Fibroblast of lung (primary cell): ENCODE data around the gene FBXW5. TPM values are rescaled to one million over a fixed set of nuclear protein-coding genes. Genes with fewer than 3 reads are reported as not detected.

ENCODE experiments used
- DNase-seq, 2 donors: peaks; one replicate each; pipeline versions ENCODE4 v3.0.0 to v3.0.0-alpha.2; 2010; ENCODE audit warnings: low read depth in 2 of 2
- H2AFZ ChIP-seq: 2 replicates; pipeline ENCODE4 v1.5.1; 2012; ENCODE audit warnings: low read length, control low read depth, inconsistent platforms
- H3K27ac ChIP-seq: 2 replicates; pipeline ENCODE4 v1.5.1; 2011; ENCODE audit warnings: low read length, control low read depth; ENCODE audit not compliant: insufficient read depth
- H3K27me3 ChIP-seq: 2 replicates; pipeline ENCODE4 v1.5.1; 2011; ENCODE audit warnings: mild to moderate bottlenecking, low read length; ENCODE audit not compliant: control insufficient read depth, insufficient read depth
- H3K36me3 ChIP-seq: 2 replicates; pipeline ENCODE4 v1.5.1; 2011; ENCODE audit warnings: low read length; ENCODE audit not compliant: control insufficient read depth, insufficient read depth
- H3K4me1 ChIP-seq: 2 replicates; pipeline ENCODE4 v1.5.1; 2011; ENCODE audit warnings: low read length; ENCODE audit not compliant: control insufficient read depth, insufficient read depth; ENCODE audit errors: extremely low read depth
- H3K4me2 ChIP-seq: 2 replicates; pipeline ENCODE4 v1.5.1; 2011; ENCODE audit warnings: low read length, control low read depth; ENCODE audit not compliant: insufficient read depth; ENCODE audit errors: extremely low read depth
- H3K4me3 ChIP-seq, 4 experiments: fragments of 200-600 bp in 1 of 4; sonication (generic) in 1 of 4; replicated peaks in 1 of 4; 2 replicates each; pipeline ENCODE4 v1.5.1; 2011 to 2016; ENCODE audit warnings: low read length in 4 of 4, low read depth in 3 of 4, mild to moderate bottlenecking in 3 of 4, control low read depth in 2 of 4, inconsistent platforms in 1 of 4, mixed read lengths in 1 of 4; ENCODE audit not compliant: insufficient read depth in 1 of 4; ENCODE audit errors: control extremely low read depth in 1 of 4
- H3K79me2 ChIP-seq: 2 replicates; pipeline ENCODE4 v1.5.1; 2012; ENCODE audit warnings: mild to moderate bottlenecking, low read length, inconsistent platforms; ENCODE audit not compliant: control insufficient read depth, insufficient read depth
- H3K9ac ChIP-seq: 2 replicates; pipeline ENCODE4 v1.5.1; 2011; ENCODE audit warnings: mild to moderate bottlenecking, low read length, control low read depth; ENCODE audit not compliant: insufficient read depth
- H3K9me3 ChIP-seq: 2 replicates; pipeline ENCODE4 v1.5.1; 2012; ENCODE audit warnings: low read depth, low read length; ENCODE audit not compliant: control insufficient read depth, insufficient read depth
- H4K20me1 ChIP-seq: 2 replicates; pipeline ENCODE4 v1.5.1; 2011; ENCODE audit warnings: low read length; ENCODE audit not compliant: control insufficient read depth, insufficient read depth; ENCODE audit errors: extremely low read depth
- CTCF ChIP-seq, 2 donors: IDR thresholded peaks in 1 of 2; conservative IDR thresholded peaks in 1 of 2; 1 replicate in 1 of 2; 2 replicates in 1 of 2; pipeline ENCODE4 v1.5.1; 2011 to 2012; ENCODE audit warnings: low read length in 2 of 2, control low read depth in 1 of 2, inconsistent platforms in 1 of 2, low read depth in 1 of 2, mild to moderate bottlenecking in 1 of 2
- EZH2 ChIP-seq: IDR thresholded peaks from 2 replicates; pipeline ENCODE4 v1.5.1; 2012; ENCODE audit warnings: low read length, control low read depth, mild to moderate bottlenecking; ENCODE audit errors: missing control alignments
- polyA plus RNA-seq, 2 donors: library from polyadenylated mRNA; depleted of rRNA in 1 of 2; stranded (reverse) in 1 of 2; unstranded in 1 of 2; fragments of >200 nt; gene quantifications; 2 replicates each; pipeline ENCODE4 v1.2.1, GENCODE V29; 2011 to 2012; ENCODE audit warnings: missing spikeins in 1 of 2
- total RNA-seq: library from RNA; depleted of rRNA; stranded (reverse); fragments of >200 nt; gene quantifications from 2 replicates; pipeline ENCODE4 v1.2.1, GENCODE V29; 2014

FBXW5 gene
- total and polyA plus RNA-seq, 2 donors (not counting 1 experiment from before 2014, with no cell fraction given) = 31.3 to 166 TPM

- Histone ChIP-seq H3K9ac (no peak overlapping the region), H3K9me3 (no peaks in the 10 kb centered on the region), H3K4me3 (no peak overlapping the region), H4K20me1 (no peaks in the 10 kb centered on the region), H3K4me2 (no peak overlapping the region), H3K27ac (no peak overlapping the region), H2AFZ (no peak overlapping the region), H3K36me3 (peaks cover 21% of the 10 kb centered on the region), H3K79me2 (no peaks in the 10 kb centered on the region), H3K4me1 (peaks cover 6% of the 10 kb centered on the region), H3K27me3 (no peaks in the 10 kb centered on the region)
- no peak for DNase-seq
- TF ChIP-seq CTCF (conservative IDR thresholded peaks at IDR 0.05 in 1 of 2, IDR thresholded peaks at IDR 0.05 in 1 of 2; ENCODE audit: low read depth in 1 of 2, low read length in 2 of 2) = no peak
- no peak for TF ChIP-seq EZH2
Measured at GRCh38 chr9:136923881-136924280, 20.7 kb downstream of the FBXW5 start.

DNA sequence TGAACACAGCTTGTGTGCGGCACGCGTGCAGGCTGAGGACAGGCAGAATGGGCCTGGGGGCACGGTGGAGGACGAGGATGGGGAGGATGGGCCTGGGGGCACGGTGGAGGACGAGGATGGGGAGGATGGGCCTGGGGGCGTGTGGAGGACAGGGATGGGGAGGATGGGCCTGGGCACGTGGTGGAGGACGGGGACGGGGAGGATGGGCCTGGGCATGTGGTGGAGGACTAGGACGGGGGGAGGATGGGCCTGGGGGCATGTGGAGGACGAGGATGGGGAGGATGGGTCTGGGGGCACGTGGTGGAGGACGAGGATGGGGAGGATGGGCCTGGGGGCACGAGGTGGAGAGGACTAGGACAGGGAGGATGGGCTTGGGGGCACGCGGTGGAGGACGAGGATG lies 22.0 kb downstream of the FBXW5 start:
- H3K9me3 ChIP-seq = no peaks in the 10 kb centered on the region
- H3K9ac ChIP-seq = no peak overlapping the region
- DNase-seq = no peak
- H3K27ac ChIP-seq = no peak overlapping the region
- TF ChIP-seq EZH2 = no peak
- TF ChIP-seq CTCF (conservative IDR thresholded peaks at IDR 0.05 in 1 of 2, IDR thresholded peaks at IDR 0.05 in 1 of 2; ENCODE audit: low read depth in 1 of 2, low read length in 2 of 2) = no peak
- peaks cover 1% of the 10 kb centered on the region for H3K4me1 ChIP-seq
- H3K4me3 ChIP-seq = no peak overlapping the region
- no peaks in the 10 kb centered on the region for H3K79me2 ChIP-seq
- no peaks in the 10 kb centered on the region for H3K27me3 ChIP-seq
- H4K20me1 ChIP-seq = no peaks in the 10 kb centered on the region
- H3K36me3 ChIP-seq = peaks cover 21% of the 10 kb centered on the region
- H3K4me2 ChIP-seq = no peak overlapping the region
- no peak overlapping the region for H2AFZ ChIP-seq

- Histone ChIP-seq H3K4me2 (no peak overlapping the region), H3K27me3 (no peaks in the 10 kb centered on the region), H3K4me1 (no peaks in the 10 kb centered on the region), H3K79me2 (no peaks in the 10 kb centered on the region), H3K4me3 (no peak overlapping the region), H3K36me3 (peaks cover 25% of the 10 kb centered on the region), H2AFZ (no peak overlapping the region), H3K9ac (no peak overlapping the region), H3K9me3 (no peaks in the 10 kb centered on the region), H4K20me1 (no peaks in the 10 kb centered on the region), H3K27ac (no peak overlapping the region)
- no peak for DNase-seq
- TF ChIP-seq CTCF (conservative IDR thresholded peaks at IDR 0.05 in 1 of 2, IDR thresholded peaks at IDR 0.05 in 1 of 2; ENCODE audit: low read depth in 1 of 2, low read length in 2 of 2) (no peak), EZH2 (no peak)
Measured at GRCh38 chr9:136921718-136922117, 22.8 kb downstream of the FBXW5 start.
